H1 (cell line): Measurements from ENCODE around the gene COA5. TPM values are rescaled to one million over a fixed set of nuclear protein-coding genes. Genes with fewer than 3 reads are reported as not detected.

ENCODE experiments used
- BRCA1 ChIP-seq: IDR thresholded peaks from 2 replicates; pipeline ENCODE4 v1.6.1; 2012; ENCODE audit warnings: low read depth, low read length, improper control_type of control experiment
- EP300 ChIP-seq, 2 experiments: IDR thresholded peaks; 1 replicate in 1 of 2; 2 replicates in 1 of 2; pipeline ENCODE4 v1.6.1; 2011 to 2012; ENCODE audit warnings: low read depth in 2 of 2, low read length in 2 of 2, mild to moderate bottlenecking in 2 of 2, borderline replicate concordance in 1 of 2, inconsistent platforms in 1 of 2, moderate library complexity in 1 of 2
- RXRA ChIP-seq: IDR thresholded peaks from 2 replicates; pipeline ENCODE4 v1.6.1; 2011; ENCODE audit warnings: low read depth, mild to moderate bottlenecking, low read length, moderate library complexity; ENCODE audit not compliant: insufficient read depth
- SIX5 ChIP-seq: IDR thresholded peaks from 2 replicates; pipeline ENCODE4 v1.6.1; 2011; ENCODE audit warnings: mild to moderate bottlenecking, low read depth, low read length
- polyA plus RNA-seq, 7 experiments: library from polyadenylated mRNA; depleted of rRNA in 3 of 7; stranded (reverse) in 5 of 7; unstranded in 2 of 7; fragments of >200 nt in 5 of 7; fragments of 200-250 nt in 2 of 7; gene quantifications; 1 replicate in 5 of 7; 2 replicates in 1 of 7; 4 replicates in 1 of 7; pipeline versions ENCODE4 v1.2.1 to v1.2.3, GENCODE V29; 2011 to 2013; ENCODE audit warnings: missing spikeins in 2 of 7, mixed read lengths in 2 of 7
- total RNA-seq: library from RNA; stranded (reverse); fragmentation: NEBNext Ultra II Directional; extraction: Animal tissue kit (Norgen Biotek cat#: 25700); gene quantifications from 2 replicates; pipeline ENCODE4 v1.2.1, GENCODE V29; 2021
- TF ChIP-seq, protein P1 (sequence below): fragments of 300-600 bp; sonication (generic); IDR thresholded peaks from 2 replicates; pipeline ENCODE4 v1.7.1; 2012; ENCODE audit warnings: low read length, moderate library complexity, mild to moderate bottlenecking, inconsistent platforms; ENCODE audit not compliant: insufficient replicate concordance

COA5 gene
- total and polyA plus RNA-seq, 2 of the 8 experiments (the other 6 are each of a cell fraction or from before 2014, with no cell fraction given): 20.3 to 24.7 TPM

DNA sequence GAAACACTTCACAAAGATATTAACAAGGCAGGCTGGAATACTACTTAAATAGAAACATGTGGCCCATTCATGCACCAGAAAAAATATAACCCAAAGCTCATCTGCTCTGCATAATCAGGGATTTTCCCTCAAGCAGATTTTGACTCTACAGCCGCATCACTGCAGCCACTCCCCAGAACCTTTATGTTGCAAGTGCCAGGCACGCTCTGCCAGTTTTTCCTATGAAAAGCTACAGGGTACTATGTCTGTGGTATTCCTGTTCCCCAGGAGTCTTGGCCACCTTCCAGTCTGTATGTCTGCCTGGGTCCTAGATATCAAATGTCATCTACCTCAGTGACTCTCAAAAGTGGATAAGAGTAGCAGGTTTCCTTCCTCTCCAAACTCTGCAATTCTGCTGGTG, 3.8 kb downstream of the COA5 start (continued):
- no peak for TF ChIP-seq BRCA1
- TF ChIP-seq EP300 (IDR thresholded peaks at IDR 0.05; ENCODE audit: borderline replicate concordance in 1 of 2, low read depth in 2 of 2, low read length in 2 of 2): no peak
- no peak for TF ChIP-seq RXRA
- no peak for TF ChIP-seq SIX5
- TF ChIP-seq, protein P1, sequence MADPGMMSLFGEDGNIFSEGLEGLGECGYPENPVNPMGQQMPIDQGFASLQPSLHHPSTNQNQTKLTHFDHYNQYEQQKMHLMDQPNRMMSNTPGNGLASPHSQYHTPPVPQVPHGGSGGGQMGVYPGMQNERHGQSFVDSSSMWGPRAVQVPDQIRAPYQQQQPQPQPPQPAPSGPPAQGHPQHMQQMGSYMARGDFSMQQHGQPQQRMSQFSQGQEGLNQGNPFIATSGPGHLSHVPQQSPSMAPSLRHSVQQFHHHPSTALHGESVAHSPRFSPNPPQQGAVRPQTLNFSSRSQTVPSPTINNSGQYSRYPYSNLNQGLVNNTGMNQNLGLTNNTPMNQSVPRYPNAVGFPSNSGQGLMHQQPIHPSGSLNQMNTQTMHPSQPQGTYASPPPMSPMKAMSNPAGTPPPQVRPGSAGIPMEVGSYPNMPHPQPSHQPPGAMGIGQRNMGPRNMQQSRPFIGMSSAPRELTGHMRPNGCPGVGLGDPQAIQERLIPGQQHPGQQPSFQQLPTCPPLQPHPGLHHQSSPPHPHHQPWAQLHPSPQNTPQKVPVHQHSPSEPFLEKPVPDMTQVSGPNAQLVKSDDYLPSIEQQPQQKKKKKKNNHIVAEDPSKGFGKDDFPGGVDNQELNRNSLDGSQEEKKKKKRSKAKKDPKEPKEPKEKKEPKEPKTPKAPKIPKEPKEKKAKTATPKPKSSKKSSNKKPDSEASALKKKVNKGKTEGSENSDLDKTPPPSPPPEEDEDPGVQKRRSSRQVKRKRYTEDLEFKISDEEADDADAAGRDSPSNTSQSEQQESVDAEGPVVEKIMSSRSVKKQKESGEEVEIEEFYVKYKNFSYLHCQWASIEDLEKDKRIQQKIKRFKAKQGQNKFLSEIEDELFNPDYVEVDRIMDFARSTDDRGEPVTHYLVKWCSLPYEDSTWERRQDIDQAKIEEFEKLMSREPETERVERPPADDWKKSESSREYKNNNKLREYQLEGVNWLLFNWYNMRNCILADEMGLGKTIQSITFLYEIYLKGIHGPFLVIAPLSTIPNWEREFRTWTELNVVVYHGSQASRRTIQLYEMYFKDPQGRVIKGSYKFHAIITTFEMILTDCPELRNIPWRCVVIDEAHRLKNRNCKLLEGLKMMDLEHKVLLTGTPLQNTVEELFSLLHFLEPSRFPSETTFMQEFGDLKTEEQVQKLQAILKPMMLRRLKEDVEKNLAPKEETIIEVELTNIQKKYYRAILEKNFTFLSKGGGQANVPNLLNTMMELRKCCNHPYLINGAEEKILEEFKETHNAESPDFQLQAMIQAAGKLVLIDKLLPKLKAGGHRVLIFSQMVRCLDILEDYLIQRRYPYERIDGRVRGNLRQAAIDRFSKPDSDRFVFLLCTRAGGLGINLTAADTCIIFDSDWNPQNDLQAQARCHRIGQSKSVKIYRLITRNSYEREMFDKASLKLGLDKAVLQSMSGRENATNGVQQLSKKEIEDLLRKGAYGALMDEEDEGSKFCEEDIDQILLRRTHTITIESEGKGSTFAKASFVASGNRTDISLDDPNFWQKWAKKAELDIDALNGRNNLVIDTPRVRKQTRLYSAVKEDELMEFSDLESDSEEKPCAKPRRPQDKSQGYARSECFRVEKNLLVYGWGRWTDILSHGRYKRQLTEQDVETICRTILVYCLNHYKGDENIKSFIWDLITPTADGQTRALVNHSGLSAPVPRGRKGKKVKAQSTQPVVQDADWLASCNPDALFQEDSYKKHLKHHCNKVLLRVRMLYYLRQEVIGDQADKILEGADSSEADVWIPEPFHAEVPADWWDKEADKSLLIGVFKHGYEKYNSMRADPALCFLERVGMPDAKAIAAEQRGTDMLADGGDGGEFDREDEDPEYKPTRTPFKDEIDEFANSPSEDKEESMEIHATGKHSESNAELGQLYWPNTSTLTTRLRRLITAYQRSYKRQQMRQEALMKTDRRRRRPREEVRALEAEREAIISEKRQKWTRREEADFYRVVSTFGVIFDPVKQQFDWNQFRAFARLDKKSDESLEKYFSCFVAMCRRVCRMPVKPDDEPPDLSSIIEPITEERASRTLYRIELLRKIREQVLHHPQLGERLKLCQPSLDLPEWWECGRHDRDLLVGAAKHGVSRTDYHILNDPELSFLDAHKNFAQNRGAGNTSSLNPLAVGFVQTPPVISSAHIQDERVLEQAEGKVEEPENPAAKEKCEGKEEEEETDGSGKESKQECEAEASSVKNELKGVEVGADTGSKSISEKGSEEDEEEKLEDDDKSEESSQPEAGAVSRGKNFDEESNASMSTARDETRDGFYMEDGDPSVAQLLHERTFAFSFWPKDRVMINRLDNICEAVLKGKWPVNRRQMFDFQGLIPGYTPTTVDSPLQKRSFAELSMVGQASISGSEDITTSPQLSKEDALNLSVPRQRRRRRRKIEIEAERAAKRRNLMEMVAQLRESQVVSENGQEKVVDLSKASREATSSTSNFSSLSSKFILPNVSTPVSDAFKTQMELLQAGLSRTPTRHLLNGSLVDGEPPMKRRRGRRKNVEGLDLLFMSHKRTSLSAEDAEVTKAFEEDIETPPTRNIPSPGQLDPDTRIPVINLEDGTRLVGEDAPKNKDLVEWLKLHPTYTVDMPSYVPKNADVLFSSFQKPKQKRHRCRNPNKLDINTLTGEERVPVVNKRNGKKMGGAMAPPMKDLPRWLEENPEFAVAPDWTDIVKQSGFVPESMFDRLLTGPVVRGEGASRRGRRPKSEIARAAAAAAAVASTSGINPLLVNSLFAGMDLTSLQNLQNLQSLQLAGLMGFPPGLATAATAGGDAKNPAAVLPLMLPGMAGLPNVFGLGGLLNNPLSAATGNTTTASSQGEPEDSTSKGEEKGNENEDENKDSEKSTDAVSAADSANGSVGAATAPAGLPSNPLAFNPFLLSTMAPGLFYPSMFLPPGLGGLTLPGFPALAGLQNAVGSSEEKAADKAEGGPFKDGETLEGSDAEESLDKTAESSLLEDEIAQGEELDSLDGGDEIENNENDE: no peak
